GM13976 (cell line): ENCODE results near the gene CNTNAP1.

Experiments used
- DNase-seq: peaks from one replicate; pipeline ENCODE4 v3.0.0; 2012; ENCODE audit warnings: low spot score
- in situ Hi-C: fragments of 300-500 bp; cut with MboI; formaldehyde crosslinking; loops from one replicate; pipeline ENCODE4 v1.12.0; 2022; ENCODE audit warnings: low sequenced_read_pairs, mixed read lengths, inconsistent platforms; ENCODE audit not compliant: unreplicated experiment
- TF ChIP-seq, protein P1 (sequence below): IDR thresholded peaks from 2 replicates; pipeline ENCODE4 v1.5.1; 2012; ENCODE audit warnings: borderline replicate concordance, mild to moderate bottlenecking; ENCODE audit not compliant: insufficient read depth; ENCODE audit errors: extremely low read depth, missing control alignments, control extremely low read depth

CNTNAP1 gene

DNA sequence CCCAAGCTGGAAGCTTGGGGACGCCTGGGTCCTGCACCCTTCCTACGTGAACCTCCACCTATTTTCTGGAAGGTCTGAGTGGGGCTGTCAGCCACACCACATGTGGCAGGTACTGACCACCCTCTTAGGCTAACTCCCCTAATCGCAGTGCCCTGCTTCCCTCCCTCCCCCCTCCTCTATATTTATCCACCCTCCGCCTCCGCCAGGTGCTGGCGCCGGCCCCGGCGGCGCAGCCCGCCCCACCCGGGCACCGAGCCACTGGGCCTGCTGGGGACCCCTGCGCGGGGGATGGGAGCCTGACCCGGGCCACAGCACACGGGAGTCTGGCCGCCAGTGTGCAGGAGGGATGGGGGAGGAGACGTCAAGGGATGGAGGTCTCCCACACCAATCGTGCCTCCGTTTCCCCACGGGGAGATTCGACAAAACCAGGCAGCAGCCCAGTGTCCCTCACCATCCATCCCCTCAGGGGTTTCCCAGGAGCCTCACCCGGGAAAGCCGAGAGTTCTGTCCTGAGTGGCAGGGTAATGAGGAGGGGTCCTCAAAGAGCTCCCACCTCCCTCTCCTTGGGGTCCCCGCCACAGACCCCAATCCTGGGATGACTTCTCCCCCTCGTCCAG, 6.9 kb upstream of the CNTNAP1 start:
- TF ChIP-seq, protein P1, sequence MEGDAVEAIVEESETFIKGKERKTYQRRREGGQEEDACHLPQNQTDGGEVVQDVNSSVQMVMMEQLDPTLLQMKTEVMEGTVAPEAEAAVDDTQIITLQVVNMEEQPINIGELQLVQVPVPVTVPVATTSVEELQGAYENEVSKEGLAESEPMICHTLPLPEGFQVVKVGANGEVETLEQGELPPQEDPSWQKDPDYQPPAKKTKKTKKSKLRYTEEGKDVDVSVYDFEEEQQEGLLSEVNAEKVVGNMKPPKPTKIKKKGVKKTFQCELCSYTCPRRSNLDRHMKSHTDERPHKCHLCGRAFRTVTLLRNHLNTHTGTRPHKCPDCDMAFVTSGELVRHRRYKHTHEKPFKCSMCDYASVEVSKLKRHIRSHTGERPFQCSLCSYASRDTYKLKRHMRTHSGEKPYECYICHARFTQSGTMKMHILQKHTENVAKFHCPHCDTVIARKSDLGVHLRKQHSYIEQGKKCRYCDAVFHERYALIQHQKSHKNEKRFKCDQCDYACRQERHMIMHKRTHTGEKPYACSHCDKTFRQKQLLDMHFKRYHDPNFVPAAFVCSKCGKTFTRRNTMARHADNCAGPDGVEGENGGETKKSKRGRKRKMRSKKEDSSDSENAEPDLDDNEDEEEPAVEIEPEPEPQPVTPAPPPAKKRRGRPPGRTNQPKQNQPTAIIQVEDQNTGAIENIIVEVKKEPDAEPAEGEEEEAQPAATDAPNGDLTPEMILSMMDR, result no peak
- in situ Hi-C loops, result no loop called here
- no peak for DNase-seq

DNA sequence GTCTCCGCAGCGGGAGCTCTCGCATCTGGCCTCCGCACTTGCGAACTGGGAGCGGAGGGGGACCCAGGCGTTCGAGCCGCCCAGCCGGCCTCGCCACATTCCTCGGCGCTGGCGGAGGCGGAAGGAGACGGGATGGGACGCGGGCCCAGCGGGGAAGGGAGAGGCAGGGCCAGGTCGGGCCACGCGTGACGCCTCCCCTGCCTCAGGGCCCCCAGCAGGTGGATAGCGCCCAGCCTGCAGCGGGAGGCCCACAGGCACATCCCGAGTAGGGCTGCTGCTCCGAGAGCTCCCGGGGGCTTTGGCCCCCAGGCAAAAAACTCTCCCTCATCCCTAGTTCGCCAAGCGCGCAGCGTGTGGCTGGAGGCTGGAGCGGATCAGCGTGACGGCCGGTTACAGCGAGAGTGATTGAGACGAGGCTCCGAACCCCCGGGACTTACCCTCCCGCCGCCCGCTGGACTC, 6.3 kb upstream of the CNTNAP1 start:
- DNase-seq, result no peak
- TF ChIP-seq, protein P1, result no peak
- in situ Hi-C loops, result no loop called here

DNA sequence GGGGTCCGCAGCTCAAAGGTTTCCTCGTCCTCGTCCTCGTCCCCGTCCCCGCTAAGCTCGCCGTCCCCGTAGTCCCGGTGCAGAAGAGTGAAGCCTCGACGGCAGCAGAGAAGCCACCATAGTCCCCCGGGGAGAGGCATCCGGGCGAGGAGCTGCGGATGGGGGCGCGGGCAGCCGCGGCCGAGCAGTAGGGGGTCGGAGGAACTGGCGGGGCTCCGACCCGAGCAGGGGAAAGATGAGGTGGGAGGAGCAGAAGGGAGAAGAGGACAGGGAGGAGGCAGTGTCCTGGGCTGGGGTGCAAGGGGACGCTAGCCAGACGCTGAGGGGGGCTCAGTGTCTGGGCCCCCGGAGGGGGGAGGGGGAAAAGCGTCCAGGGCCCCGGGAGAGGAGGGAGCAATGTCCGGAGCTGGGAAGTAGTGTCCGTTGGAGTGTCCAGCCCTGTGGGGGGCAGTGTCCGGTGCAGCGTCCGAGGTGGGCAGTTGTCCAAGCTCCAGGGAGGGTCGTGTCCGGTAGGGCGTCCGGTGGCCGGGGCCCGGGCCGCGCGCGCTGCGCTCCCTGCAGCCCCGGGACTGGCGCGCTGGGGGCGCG, 5.8 kb upstream of the CNTNAP1 start, which contains the start of gene PLEKHH3:
PLEKHH3 (minus strand) TSS at position 571 of the 588 bp plus-strand sequence; CDS start at position 140, 431 bp downstream.
- in situ Hi-C loops, result no loop called here
- no peak for DNase-seq
- TF ChIP-seq, protein P1, result no peak

DNA sequence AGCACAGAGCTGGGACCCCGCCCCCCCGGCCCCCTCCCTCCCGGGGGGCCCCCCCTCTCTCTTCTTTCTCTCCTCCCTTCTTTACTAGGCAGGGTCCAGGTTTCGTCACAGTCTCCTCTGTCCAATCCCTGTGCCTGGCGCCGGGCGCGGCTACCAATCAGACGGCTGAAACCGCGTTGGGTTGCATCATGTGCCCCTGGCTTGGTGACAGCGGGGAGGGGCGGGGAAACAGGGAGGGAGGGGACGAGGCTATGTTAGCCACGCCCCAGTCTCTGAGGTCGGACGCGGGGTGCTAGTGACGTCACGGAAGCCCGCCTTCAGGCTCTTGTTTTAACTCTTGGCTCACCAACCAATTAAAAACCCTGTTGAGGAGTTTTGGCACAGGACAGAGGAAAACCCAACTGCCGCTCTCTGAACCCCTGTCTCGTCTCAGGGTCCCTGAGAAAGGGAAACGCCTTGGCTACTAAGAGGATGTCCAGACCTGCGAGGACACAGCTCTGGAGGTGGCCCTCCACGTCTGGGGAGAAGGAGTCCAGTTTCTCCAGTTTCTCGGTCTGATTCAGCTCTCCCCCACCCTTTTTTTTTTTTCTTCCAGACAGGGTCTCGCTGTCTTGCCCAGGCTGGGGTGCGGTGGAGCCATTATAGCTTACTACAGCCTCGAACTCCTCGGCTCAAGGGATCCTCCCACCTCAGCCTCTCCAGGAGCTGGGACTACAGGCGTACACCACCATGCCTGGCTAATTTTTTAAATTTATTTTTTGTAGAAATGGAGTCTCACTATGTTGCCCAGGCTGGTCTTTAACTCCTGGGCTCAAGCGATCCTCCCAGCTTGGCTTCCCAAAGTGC, 5.1 kb upstream of the CNTNAP1 start:
- in situ Hi-C loops, result no loop called here
- peak; percentile 98 for DNase-seq
- TF ChIP-seq, protein P1, result no peak

DNA sequence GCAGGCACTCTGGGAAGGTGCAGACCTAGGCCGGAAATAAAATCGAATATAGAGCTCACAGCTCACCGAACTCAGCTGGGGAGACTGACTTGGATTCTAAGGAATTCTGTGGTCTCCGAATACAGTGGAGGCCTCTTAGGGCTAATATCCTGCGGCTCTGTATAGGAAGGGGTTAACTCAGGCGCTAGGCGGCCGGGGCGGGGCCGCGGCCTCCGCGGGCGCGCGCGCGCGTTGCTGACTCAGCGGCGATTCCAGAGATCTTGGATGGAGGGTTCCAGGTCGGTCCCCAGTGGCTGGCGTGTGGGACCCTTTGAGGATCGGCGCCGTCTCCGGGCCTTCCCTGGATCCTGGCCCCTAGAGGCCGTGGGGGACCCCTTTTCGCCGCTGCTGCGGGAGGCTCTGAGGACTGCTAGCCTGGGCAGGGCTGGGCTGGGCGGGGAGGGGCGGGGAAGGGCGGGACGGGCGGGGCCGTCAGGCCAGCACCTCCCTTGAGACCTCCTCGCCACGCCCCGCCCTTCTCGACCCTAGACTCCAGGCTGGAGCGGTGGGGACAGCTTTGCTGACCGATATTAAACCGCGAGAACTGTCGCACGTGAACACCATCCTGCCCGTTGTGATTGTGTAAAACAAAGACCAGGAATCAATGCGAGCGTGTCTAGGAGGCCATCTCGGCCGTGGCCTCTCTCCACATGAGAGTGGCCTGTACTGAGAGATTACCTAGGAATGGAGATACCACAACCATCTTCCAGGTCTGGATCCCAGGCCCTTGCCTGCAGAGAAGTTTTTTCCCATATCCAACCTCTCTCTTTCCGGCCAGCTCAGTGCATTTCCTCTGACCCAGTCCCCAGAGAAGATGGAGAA, 4.2 kb upstream of the CNTNAP1 start:
- TF ChIP-seq, protein P1, result no peak
- in situ Hi-C loops, result no loop called here
- DNase-seq, result peak; percentile 90
